Measurements from ENCODE around the gene QDPR.

Gene QDPR

GRCh38 chr4:17494258-17495190 lies 17.4 kb downstream of the QDPR start:
- Histone ChIP-seq H2BK5ac (ENCODE audit: low read depth, low read length, poor library complexity) (no peak overlapping the region), H3K23ac (ENCODE audit: low read length) (no peak overlapping the region), H3K9ac (ENCODE audit: low read length) (no peak overlapping the region), H3K79me2 (ENCODE audit: control insufficient read depth, insufficient read depth, low read length, poor library complexity) (no peaks in the 10 kb centered on the region), H3K14ac (ENCODE audit: low read length) (no peak overlapping the region), H2BK12ac (ENCODE audit: low read length) (no peak overlapping the region), H3K4ac (ENCODE audit: low read depth, low read length) (no peak overlapping the region), H3K4me2 (ENCODE audit: low read length) (no peak overlapping the region), H3K9me3 (ENCODE audit: insufficient read depth, low read depth, low read length) (peaks cover 1% of the 10 kb centered on the region), H3K27ac (ENCODE audit: low read depth, low read length) (no peak overlapping the region), H2AFZ (ENCODE audit: insufficient read depth, low read length, poor library complexity) (no peak overlapping the region), H4K91ac (ENCODE audit: low read depth, low read length) (no peak overlapping the region), H2BK120ac (ENCODE audit: insufficient read depth, low read length, poor library complexity) (no peak overlapping the region), H3K36me3 (ENCODE audit: control insufficient read depth in 1 of 2, insufficient read depth in 2 of 2, low read length in 2 of 2) (peaks cover 5 to 6% of the 10 kb centered on the region in 2 experiments), H3K4me3 (ENCODE audit: low read depth, low read length) (no peak overlapping the region), H4K8ac (ENCODE audit: low read depth, low read length) (no peak overlapping the region), H3K79me1 (ENCODE audit: low read length) (peaks cover 7% of the 10 kb centered on the region), H4K12ac (ENCODE audit: low read depth, low read length) (no peak overlapping the region), H3K4me1 (ENCODE audit: control insufficient read depth in 1 of 2, insufficient read depth in 2 of 2, low read length in 2 of 2) (peaks cover 15 to 18% of the 10 kb centered on the region in 2 experiments), H3K18ac (ENCODE audit: low read length) (no peak overlapping the region), H2AK5ac (ENCODE audit: low read length) (no peak overlapping the region), H3K27me3 (ENCODE audit: insufficient read depth, low read length) (no peaks in the 10 kb centered on the region)
- peak in 1 of 2 donors; percentile 19 for DNase-seq
- WGBS (ENCODE audit: extremely low coverage, insufficient coverage, insufficient read length) = no CpG with 5 or more reads among the region's 10 CpGs

- no peak overlapping the region for H3K9ac ChIP-seq (ENCODE audit: low read length)
- H3K4ac ChIP-seq (ENCODE audit: low read depth, low read length) = no peak overlapping the region
- H3K23ac ChIP-seq (ENCODE audit: low read length) = no peak overlapping the region
- H3K36me3 ChIP-seq (ENCODE audit: control insufficient read depth in 1 of 2, insufficient read depth in 2 of 2, low read length in 2 of 2) = peaks cover 4 to 11% of the 10 kb centered on the region in 2 experiments
- no peak overlapping the region for H2AK5ac ChIP-seq (ENCODE audit: low read length)
- no peak overlapping the region for H2BK12ac ChIP-seq (ENCODE audit: low read length)
- no peak overlapping the region for H3K14ac ChIP-seq (ENCODE audit: low read length)
- H3K18ac ChIP-seq (ENCODE audit: low read length) = no peak overlapping the region
- no peak overlapping the region for H2BK5ac ChIP-seq (ENCODE audit: low read depth, low read length, poor library complexity)
- no peaks in the 10 kb centered on the region for H3K27me3 ChIP-seq (ENCODE audit: insufficient read depth, low read length)
- no peak overlapping the region for H2AFZ ChIP-seq (ENCODE audit: insufficient read depth, low read length, poor library complexity)
- no peak overlapping the region for H4K8ac ChIP-seq (ENCODE audit: low read depth, low read length)
- peaks cover 2% of the 10 kb centered on the region for H3K9me3 ChIP-seq (ENCODE audit: insufficient read depth, low read depth, low read length)
- no peak for DNase-seq
- no peak overlapping the region for H2BK120ac ChIP-seq (ENCODE audit: insufficient read depth, low read length, poor library complexity)
- no CpG with 5 or more reads among the region's 4 CpGs for WGBS (ENCODE audit: extremely low coverage, insufficient coverage, insufficient read length)
- H4K12ac ChIP-seq (ENCODE audit: low read depth, low read length) = no peak overlapping the region
- H3K4me3 ChIP-seq (ENCODE audit: low read depth, low read length) = no peak overlapping the region
- peaks cover 7% of the 10 kb centered on the region for H3K79me1 ChIP-seq (ENCODE audit: low read length)
- no peaks in the 10 kb centered on the region for H3K79me2 ChIP-seq (ENCODE audit: control insufficient read depth, insufficient read depth, low read length, poor library complexity)
- peaks cover 15 to 18% of the 10 kb centered on the region in 2 experiments for H3K4me1 ChIP-seq (ENCODE audit: control insufficient read depth in 1 of 2, insufficient read depth in 2 of 2, low read length in 2 of 2)
- no peak overlapping the region for H3K27ac ChIP-seq (ENCODE audit: low read depth, low read length)
- H4K91ac ChIP-seq (ENCODE audit: low read depth, low read length) = no peak overlapping the region
- H3K4me2 ChIP-seq (ENCODE audit: low read length) = no peak overlapping the region
Observed at GRCh38 chr4:17493619-17494018, 18.3 kb downstream of the QDPR start.

GRCh38 chr4:17492876-17493275 lies 19.0 kb downstream of the QDPR start:
- no peak overlapping the region for H3K14ac ChIP-seq (ENCODE audit: low read length)
- no peak overlapping the region for H2AFZ ChIP-seq (ENCODE audit: insufficient read depth, low read length, poor library complexity)
- no peak for DNase-seq
- peaks cover 4 to 12% of the 10 kb centered on the region in 2 experiments for H3K36me3 ChIP-seq (ENCODE audit: control insufficient read depth in 1 of 2, insufficient read depth in 2 of 2, low read length in 2 of 2)
- no peak overlapping the region for H2BK12ac ChIP-seq (ENCODE audit: low read length)
- peaks cover 15 to 18% of the 10 kb centered on the region in 2 experiments for H3K4me1 ChIP-seq (ENCODE audit: control insufficient read depth in 1 of 2, insufficient read depth in 2 of 2, low read length in 2 of 2)
- no peak overlapping the region for H2BK120ac ChIP-seq (ENCODE audit: insufficient read depth, low read length, poor library complexity)
- H3K27me3 ChIP-seq (ENCODE audit: insufficient read depth, low read length) = no peaks in the 10 kb centered on the region
- no peak overlapping the region for H4K8ac ChIP-seq (ENCODE audit: low read depth, low read length)
- H3K4me2 ChIP-seq (ENCODE audit: low read length) = no peak overlapping the region
- no peak overlapping the region for H3K18ac ChIP-seq (ENCODE audit: low read length)
- peaks cover 7% of the 10 kb centered on the region for H3K79me1 ChIP-seq (ENCODE audit: low read length)
- H2AK5ac ChIP-seq (ENCODE audit: low read length) = no peak overlapping the region
- no peak overlapping the region for H4K91ac ChIP-seq (ENCODE audit: low read depth, low read length)
- no peaks in the 10 kb centered on the region for H3K79me2 ChIP-seq (ENCODE audit: control insufficient read depth, insufficient read depth, low read length, poor library complexity)
- H2BK5ac ChIP-seq (ENCODE audit: low read depth, low read length, poor library complexity) = no peak overlapping the region
- H3K4ac ChIP-seq (ENCODE audit: low read depth, low read length) = no peak overlapping the region
- WGBS (ENCODE audit: extremely low coverage, insufficient coverage, insufficient read length) = no CpG with 5 or more reads among the region's 2 CpGs
- no peak overlapping the region for H3K27ac ChIP-seq (ENCODE audit: low read depth, low read length)
- H3K9ac ChIP-seq (ENCODE audit: low read length) = no peak overlapping the region
- H3K23ac ChIP-seq (ENCODE audit: low read length) = no peak overlapping the region
- H3K9me3 ChIP-seq (ENCODE audit: insufficient read depth, low read depth, low read length) = peaks cover 2% of the 10 kb centered on the region
- H4K12ac ChIP-seq (ENCODE audit: low read depth, low read length) = no peak overlapping the region
- H3K4me3 ChIP-seq (ENCODE audit: low read depth, low read length) = no peak overlapping the region

- Histone ChIP-seq H4K91ac (ENCODE audit: low read depth, low read length) (no peak overlapping the region), H3K23ac (ENCODE audit: low read length) (no peak overlapping the region), H2BK120ac (ENCODE audit: insufficient read depth, low read length, poor library complexity) (no peak overlapping the region), H3K79me1 (ENCODE audit: low read length) (peaks cover 7% of the 10 kb centered on the region), H3K4me3 (ENCODE audit: low read depth, low read length) (no peak overlapping the region), H3K14ac (ENCODE audit: low read length) (no peak overlapping the region), H3K4ac (ENCODE audit: low read depth, low read length) (no peak overlapping the region), H3K36me3 (ENCODE audit: control insufficient read depth in 1 of 2, insufficient read depth in 2 of 2, low read length in 2 of 2) (peaks cover 4 to 12% of the 10 kb centered on the region in 2 experiments), H3K79me2 (ENCODE audit: control insufficient read depth, insufficient read depth, low read length, poor library complexity) (no peaks in the 10 kb centered on the region), H3K18ac (ENCODE audit: low read length) (no peak overlapping the region), H2BK12ac (ENCODE audit: low read length) (no peak overlapping the region), H2AFZ (ENCODE audit: insufficient read depth, low read length, poor library complexity) (no peak overlapping the region), H4K8ac (ENCODE audit: low read depth, low read length) (no peak overlapping the region), H2BK5ac (ENCODE audit: low read depth, low read length, poor library complexity) (no peak overlapping the region), H3K4me2 (ENCODE audit: low read length) (no peak overlapping the region), H4K12ac (ENCODE audit: low read depth, low read length) (no peak overlapping the region), H2AK5ac (ENCODE audit: low read length) (no peak overlapping the region), H3K9ac (ENCODE audit: low read length) (no peak overlapping the region), H3K9me3 (ENCODE audit: insufficient read depth, low read depth, low read length) (peaks cover 2% of the 10 kb centered on the region), H3K27me3 (ENCODE audit: insufficient read depth, low read length) (no peaks in the 10 kb centered on the region), H3K4me1 (ENCODE audit: control insufficient read depth in 1 of 2, insufficient read depth in 2 of 2, low read length in 2 of 2) (peaks cover 15 to 18% of the 10 kb centered on the region in 2 experiments), H3K27ac (ENCODE audit: low read depth, low read length) (no peak overlapping the region)
- no peak for DNase-seq
- WGBS (ENCODE audit: extremely low coverage, insufficient coverage, insufficient read length) = no CpG with 5 or more reads among the region's 15 CpGs
Observed at GRCh38 chr4:17492058-17492741, 19.7 kb downstream of the QDPR start.
